Central memory CD8-positive, alpha-beta T cell (primary cell): Measurements from ENCODE around the gene XXYLT1.
A peak's percentile ranks its signal among the peaks of the same experiment; 100 is the strongest.

Source experiments
- ATAC-seq: fragments of 150-1000 bp; cut with Tn5 transposase; replicated peaks from 2 replicates; pipeline ENCODE4 v1.10.0; 2022; ENCODE audit warnings: mild to moderate bottlenecking, moderate FRiP score, moderate number of reproducible peaks; ENCODE audit not compliant: poor library complexity, severe bottlenecking; ENCODE audit errors: extremely low read depth
- DNase-seq, 2 donors: peaks; one replicate each; pipeline ENCODE4 v3.0.0; 2021; ENCODE audit warnings: low spot score in 2 of 2
- H3K27ac Mint-ChIP-seq: one replicate; pipeline ENCODE4 v1.8.0; 2022; ENCODE audit warnings: low read depth, mild to moderate bottlenecking, moderate library complexity, mixed read lengths
- H3K27me3 Mint-ChIP-seq: one replicate; pipeline ENCODE4 v1.8.0; 2022; ENCODE audit warnings: mixed read lengths
- H3K36me3 Mint-ChIP-seq: one replicate; pipeline ENCODE4 v1.8.0; 2022; ENCODE audit warnings: mild to moderate bottlenecking, moderate library complexity, mixed read lengths; ENCODE audit not compliant: insufficient read depth
- H3K4me1 Mint-ChIP-seq: one replicate; pipeline ENCODE4 v1.8.0; 2022; ENCODE audit warnings: mixed read lengths
- H3K4me3 Mint-ChIP-seq: one replicate; pipeline ENCODE4 v1.8.0; 2022; ENCODE audit warnings: mild to moderate bottlenecking, moderate library complexity, mixed read lengths
- H3K9me3 Mint-ChIP-seq: one replicate; pipeline ENCODE4 v1.8.0; 2022; ENCODE audit warnings: mixed read lengths

XXYLT1 gene

DNA sequence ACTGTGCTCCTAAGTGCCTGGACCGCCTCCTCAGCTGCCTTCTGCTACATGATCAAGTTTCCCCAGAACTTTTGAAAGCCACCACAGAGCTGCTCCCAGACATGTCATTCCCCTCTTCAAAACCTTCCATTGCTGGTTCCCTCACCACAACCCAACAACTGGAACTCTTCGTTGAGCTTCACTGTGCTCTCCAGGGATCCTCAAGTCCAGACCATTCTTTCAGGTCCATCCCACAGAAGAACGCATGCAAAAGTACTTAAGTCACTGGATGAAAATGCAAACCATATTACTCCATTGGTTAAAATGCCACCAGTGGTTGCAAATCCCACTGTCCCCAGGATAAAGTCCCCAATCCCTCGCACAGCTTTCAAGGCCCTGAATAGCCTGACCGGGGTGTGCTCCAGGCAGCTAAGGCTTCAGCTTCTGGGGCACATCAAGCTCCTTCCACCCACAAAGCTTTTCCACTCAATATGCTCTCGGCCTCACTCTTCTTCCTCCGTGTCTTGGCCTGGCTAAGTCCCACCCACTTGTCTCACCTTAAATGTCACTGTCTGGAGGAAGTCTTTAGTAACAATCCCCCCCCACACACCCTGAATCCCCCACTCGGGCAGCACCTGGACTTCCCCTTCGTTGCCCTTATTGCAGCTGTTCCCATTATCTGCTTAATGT, 84.8 kb downstream of the XXYLT1 start:
- ATAC-seq: no peak
- Mint-ChIP-seq H3K4me3 (no peak overlapping the region), H3K36me3 (no peaks in the 10 kb centered on the region), H3K27me3 (no peaks in the 10 kb centered on the region), H3K9me3 (no peaks in the 10 kb centered on the region), H3K27ac (peak overlapping the region; percentile 33), H3K4me1 (peaks cover 40% of the 10 kb centered on the region)
- DNase-seq: no peak

DNA sequence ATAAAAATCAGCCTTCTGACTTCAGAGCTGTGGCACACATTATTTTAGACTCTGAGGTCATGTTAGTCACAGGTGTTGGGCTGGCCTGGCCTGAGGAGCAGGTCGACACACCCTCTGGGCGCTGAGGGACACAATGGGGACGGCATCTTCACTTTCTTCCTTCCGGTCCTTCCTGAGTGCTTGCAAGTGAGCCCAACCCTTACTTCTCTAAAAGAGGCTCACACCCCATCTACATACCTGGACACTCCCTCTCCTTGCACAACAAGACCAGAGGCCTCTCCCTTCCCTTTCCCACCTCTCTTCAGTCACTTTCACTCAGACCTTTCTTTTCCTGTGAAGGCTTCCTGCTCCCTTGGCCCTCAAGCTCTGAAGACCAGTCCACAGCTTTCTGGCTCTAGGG, 85.4 kb downstream of the XXYLT1 start:
- Mint-ChIP-seq H3K4me3 (no peak overlapping the region), H3K27ac (peak overlapping the region; percentile 33), H3K4me1 (peaks cover 42% of the 10 kb centered on the region)

GRCh38 chr3:195184716-195185421, 86.1 kb downstream of the XXYLT1 start:
- Mint-ChIP-seq H3K9me3 (no peaks in the 10 kb centered on the region), H3K4me3 (no peak overlapping the region), H3K27me3 (no peaks in the 10 kb centered on the region), H3K36me3 (peaks cover 2% of the 10 kb centered on the region), H3K4me1 (peaks cover 42% of the 10 kb centered on the region), H3K27ac (no peak overlapping the region)
- ATAC-seq: no peak
- DNase-seq: no peak

More for the DNA sequence above, 85.4 kb downstream of the XXYLT1 start:
- no peaks in the 10 kb centered on the region for H3K27me3 Mint-ChIP-seq
- no peak for DNase-seq
- ATAC-seq: no peak
- no peaks in the 10 kb centered on the region for H3K9me3 Mint-ChIP-seq
- no peaks in the 10 kb centered on the region for H3K36me3 Mint-ChIP-seq

DNA sequence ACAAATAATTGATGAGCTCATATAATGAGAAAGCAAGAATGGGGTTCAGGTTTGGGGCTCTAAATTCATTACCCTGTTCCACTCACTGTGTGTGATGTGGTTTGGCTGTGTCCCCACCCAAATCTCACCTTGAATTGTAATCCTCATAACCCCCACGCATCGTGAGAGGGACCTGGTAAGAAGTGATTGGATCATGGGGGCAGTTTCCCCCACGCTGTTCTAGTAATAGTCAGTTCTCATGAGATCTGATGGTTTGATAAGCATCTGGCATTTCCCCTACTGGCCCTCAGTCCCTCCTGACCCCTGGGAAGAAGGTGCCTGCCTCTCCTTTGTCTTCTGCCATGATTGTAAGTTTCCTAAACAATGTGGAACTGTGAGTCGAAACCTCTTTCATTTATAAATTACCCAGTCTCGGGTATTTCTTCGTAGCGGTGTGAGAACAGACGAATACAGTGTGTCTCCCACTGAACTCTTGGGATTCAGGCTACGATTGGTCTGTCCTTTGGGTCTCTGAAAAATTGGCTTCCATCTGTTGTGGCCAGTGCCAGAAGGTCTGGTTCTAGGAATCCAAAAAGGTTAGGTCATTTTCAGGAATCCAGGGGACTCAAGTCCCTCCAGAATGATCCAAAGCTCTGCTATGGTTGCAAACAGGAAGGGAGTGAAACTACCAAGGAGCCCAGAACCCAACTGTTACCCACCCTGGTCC, 87.7 kb downstream of the XXYLT1 start:
- peak overlapping the region; percentile 14 for H3K4me3 Mint-ChIP-seq
- peaks cover 42% of the 10 kb centered on the region for H3K4me1 Mint-ChIP-seq
- peaks cover 4% of the 10 kb centered on the region for H3K36me3 Mint-ChIP-seq
- DNase-seq: no peak
- H3K27me3 Mint-ChIP-seq: no peaks in the 10 kb centered on the region
- no peak overlapping the region for H3K27ac Mint-ChIP-seq
- ATAC-seq: no peak
- no peaks in the 10 kb centered on the region for H3K9me3 Mint-ChIP-seq

DNA sequence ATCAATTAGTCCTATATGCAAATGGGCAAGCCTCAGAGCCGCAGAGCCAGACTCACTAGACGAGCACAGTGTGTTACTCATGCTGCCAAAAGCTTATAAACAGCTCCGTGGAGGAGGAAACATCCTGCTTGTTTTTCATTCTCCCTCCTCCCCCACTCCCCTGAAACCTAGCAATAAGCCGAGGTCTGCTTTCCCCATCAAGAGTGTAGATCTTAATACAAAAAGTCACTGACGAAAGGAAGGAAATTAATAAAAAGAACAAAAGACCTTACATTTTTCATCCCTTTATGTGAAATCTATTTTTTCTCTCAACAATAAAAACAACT, 88.5 kb downstream of the XXYLT1 start:
- ATAC-seq (no peak), DNase-seq (no peak)
- Mint-ChIP-seq H3K36me3 (peaks cover 6% of the 10 kb centered on the region), H3K4me1 (peaks cover 42% of the 10 kb centered on the region), H3K27ac (no peak overlapping the region), H3K9me3 (no peaks in the 10 kb centered on the region), H3K27me3 (no peaks in the 10 kb centered on the region), H3K4me3 (no peak overlapping the region)

DNA sequence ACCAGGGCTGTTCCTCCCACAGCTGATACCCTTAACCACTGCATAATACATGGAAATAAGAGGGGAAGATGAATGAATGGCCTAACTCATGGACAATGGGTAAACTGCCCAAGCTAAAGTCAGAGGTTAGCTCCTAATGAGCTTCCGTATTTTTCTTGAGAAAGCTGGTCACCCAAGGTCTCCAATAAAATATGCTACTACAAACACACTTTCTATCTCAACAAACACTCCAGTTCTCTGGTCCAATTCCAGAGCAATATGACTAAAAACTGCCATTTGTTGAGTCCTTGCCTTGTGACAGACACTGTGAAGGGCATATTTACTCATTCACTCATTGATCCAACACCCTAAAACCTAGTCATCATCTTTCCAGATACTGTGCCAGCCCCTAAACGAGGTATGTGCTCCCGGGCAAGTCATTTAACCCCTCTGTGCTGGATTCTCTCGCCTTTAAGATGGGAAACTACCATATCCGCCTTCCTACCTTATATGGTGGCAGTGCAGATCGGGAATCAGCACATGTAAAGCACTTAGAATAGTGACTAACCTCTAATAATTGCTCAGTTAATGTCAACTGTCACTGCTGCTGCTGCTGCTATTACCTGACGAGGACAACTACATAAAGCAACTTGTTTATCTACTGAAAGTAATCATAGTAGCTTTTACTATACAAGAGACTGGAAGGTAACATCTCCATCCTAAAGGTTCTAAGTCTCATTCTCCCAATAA, 89.1 kb downstream of the XXYLT1 start:
- ATAC-seq: no peak
- H3K27ac Mint-ChIP-seq: no peak overlapping the region
- H3K4me1 Mint-ChIP-seq: peaks cover 42% of the 10 kb centered on the region

GRCh38 chr3:195181113-195181498, 89.9 kb downstream of the XXYLT1 start:
- Mint-ChIP-seq H3K27ac (no peak overlapping the region), H3K27me3 (no peaks in the 10 kb centered on the region), H3K36me3 (peaks cover 7% of the 10 kb centered on the region), H3K4me1 (peaks cover 36% of the 10 kb centered on the region), H3K4me3 (no peak overlapping the region), H3K9me3 (no peaks in the 10 kb centered on the region)
- DNase-seq (no peak), ATAC-seq (no peak)

More for the DNA sequence above, 89.1 kb downstream of the XXYLT1 start:
- Mint-ChIP-seq H3K36me3 (peaks cover 7% of the 10 kb centered on the region), H3K4me3 (no peak overlapping the region), H3K27me3 (no peaks in the 10 kb centered on the region), H3K9me3 (no peaks in the 10 kb centered on the region)
- DNase-seq: no peak

GRCh38 chr3:195180490-195181112, 90.4 kb downstream of the XXYLT1 start:
- ATAC-seq: no peak
- peaks cover 7% of the 10 kb centered on the region for H3K36me3 Mint-ChIP-seq
- no peaks in the 10 kb centered on the region for H3K9me3 Mint-ChIP-seq
- DNase-seq: no peak
- H3K4me1 Mint-ChIP-seq: peaks cover 31% of the 10 kb centered on the region
- no peaks in the 10 kb centered on the region for H3K27me3 Mint-ChIP-seq
- H3K27ac Mint-ChIP-seq: no peak overlapping the region
- H3K4me3 Mint-ChIP-seq: no peak overlapping the region

GRCh38 chr3:195179776-195180489, 91.0 kb downstream of the XXYLT1 start:
- Mint-ChIP-seq H3K4me1 (peaks cover 27% of the 10 kb centered on the region), H3K36me3 (peaks cover 7% of the 10 kb centered on the region), H3K9me3 (no peaks in the 10 kb centered on the region), H3K4me3 (no peak overlapping the region), H3K27me3 (no peaks in the 10 kb centered on the region), H3K27ac (no peak overlapping the region)
- DNase-seq (no peak), ATAC-seq (no peak)

DNA sequence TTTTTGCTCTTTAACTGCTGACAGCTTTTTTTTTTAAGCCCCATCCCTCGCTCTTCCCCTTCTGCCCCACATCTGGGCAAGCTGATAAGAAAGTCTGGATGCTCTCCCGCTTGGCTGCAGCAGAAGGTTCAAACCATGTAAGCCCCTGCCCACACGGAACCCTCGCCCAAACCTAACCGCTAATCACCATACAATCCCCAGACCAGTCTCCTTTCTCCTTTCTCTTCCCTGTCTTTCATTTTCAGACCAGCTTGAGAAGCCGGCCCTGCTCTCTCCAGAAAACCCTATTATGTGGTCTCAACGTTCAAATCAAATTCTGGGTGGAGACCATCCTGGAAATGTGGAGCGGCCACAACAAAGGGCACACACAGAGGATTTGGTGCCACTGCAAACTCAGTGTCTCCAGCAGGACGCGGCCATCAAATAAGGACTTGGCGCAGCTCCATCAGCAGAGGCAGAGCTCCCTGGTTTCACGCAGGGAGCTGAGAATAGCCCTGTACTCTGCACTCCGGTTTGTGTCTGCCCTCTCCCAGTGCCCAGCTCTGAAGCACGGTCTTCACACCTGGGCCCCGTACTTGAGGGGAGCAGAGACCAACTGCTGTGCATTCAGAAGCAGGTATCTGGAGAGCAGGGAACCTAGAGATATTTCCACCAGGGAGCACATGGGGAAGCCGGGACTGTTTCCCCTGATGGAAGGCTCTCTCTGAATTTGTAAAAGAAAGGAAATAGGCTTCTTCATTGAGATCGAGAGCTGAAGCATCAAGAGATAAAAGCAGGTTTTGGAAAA, 92.6 kb downstream of the XXYLT1 start:
- DNase-seq (no peak), ATAC-seq (no peak)
- Mint-ChIP-seq H3K27me3 (no peaks in the 10 kb centered on the region), H3K9me3 (no peaks in the 10 kb centered on the region), H3K36me3 (peaks cover 7% of the 10 kb centered on the region), H3K4me1 (peaks cover 19% of the 10 kb centered on the region), H3K27ac (no peak overlapping the region), H3K4me3 (no peak overlapping the region)

GRCh38 chr3:195177422-195178123, 93.4 kb downstream of the XXYLT1 start:
- Mint-ChIP-seq H3K9me3 (no peaks in the 10 kb centered on the region), H3K4me3 (no peak overlapping the region), H3K4me1 (peaks cover 13% of the 10 kb centered on the region), H3K36me3 (peaks cover 7% of the 10 kb centered on the region), H3K27me3 (no peaks in the 10 kb centered on the region), H3K27ac (no peak overlapping the region)
- no peak for ATAC-seq
- no peak for DNase-seq
